Measurements from ENCODE around the gene TEX22.

Gene TEX22

GRCh38 chr14:105393151-105393550 lies 5.2 kb upstream of the TEX22 start:
- ATAC-seq, result no peak
- no peak for TF ChIP-seq ZNF70 (CRISPR knock-in tag; IDR thresholded peaks at IDR 0.05)
- TF ChIP-seq ZFP30 (CRISPR knock-in tag; IDR thresholded peaks at IDR 0.05), result no peak

GRCh38 chr14:105394714-105395537 lies 3.4 kb upstream of the TEX22 start:
- no peak for ATAC-seq
- TF ChIP-seq TOX (CRISPR knock-in tag; IDR thresholded peaks at IDR 0.05; ENCODE audit: borderline replicate concordance), result no peak
- TF ChIP-seq ISL1 (CRISPR knock-in tag; IDR thresholded peaks at IDR 0.05), result no peak
- no peak for TF ChIP-seq ZNF8 (CRISPR knock-in tag; IDR thresholded peaks at IDR 0.05)
- no peak for TF ChIP-seq ESRRG (CRISPR knock-in tag; IDR thresholded peaks at IDR 0.05)
- TF ChIP-seq ARNTL (CRISPR knock-in tag; IDR thresholded peaks at IDR 0.05; ENCODE audit: borderline replicate concordance, low read depth), result no peak
- TF ChIP-seq BACH2 (CRISPR knock-in tag; IDR thresholded peaks at IDR 0.05; ENCODE audit: borderline replicate concordance), result no peak
- TF ChIP-seq CREB5 (CRISPR knock-in tag; IDR thresholded peaks at IDR 0.05; ENCODE audit: low read depth), result no peak
- TF ChIP-seq TCF4 (CRISPR knock-in tag; IDR thresholded peaks at IDR 0.05; ENCODE audit: borderline replicate concordance), result no peak
- TF ChIP-seq ZFP30 (CRISPR knock-in tag; IDR thresholded peaks at IDR 0.05), result no peak
- TF ChIP-seq PPARA (CRISPR knock-in tag; IDR thresholded peaks at IDR 0.05; ENCODE audit: borderline replicate concordance), result no peak
- TF ChIP-seq, protein P1, sequence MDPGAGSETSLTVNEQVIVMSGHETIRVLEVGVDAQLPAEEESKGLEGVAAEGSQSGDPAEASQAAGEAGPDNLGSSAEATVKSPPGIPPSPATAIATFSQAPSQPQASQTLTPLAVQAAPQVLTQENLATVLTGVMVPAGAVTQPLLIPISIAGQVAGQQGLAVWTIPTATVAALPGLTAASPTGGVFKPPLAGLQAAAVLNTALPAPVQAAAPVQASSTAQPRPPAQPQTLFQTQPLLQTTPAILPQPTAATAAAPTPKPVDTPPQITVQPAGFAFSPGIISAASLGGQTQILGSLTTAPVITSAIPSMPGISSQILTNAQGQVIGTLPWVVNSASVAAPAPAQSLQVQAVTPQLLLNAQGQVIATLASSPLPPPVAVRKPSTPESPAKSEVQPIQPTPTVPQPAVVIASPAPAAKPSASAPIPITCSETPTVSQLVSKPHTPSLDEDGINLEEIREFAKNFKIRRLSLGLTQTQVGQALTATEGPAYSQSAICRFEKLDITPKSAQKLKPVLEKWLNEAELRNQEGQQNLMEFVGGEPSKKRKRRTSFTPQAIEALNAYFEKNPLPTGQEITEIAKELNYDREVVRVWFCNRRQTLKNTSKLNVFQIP (CRISPR knock-in tag; IDR thresholded peaks at IDR 0.05; ENCODE audit: borderline replicate concordance, low read depth), result no peak
- TF ChIP-seq GLIS3 (CRISPR knock-in tag; IDR thresholded peaks at IDR 0.05), result no peak
- no peak for TF ChIP-seq PATZ1 (CRISPR knock-in tag; IDR thresholded peaks at IDR 0.05; ENCODE audit: borderline replicate concordance)
- TF ChIP-seq ZNF70 (CRISPR knock-in tag; IDR thresholded peaks at IDR 0.05), result no peak
- TF ChIP-seq, protein P2, sequence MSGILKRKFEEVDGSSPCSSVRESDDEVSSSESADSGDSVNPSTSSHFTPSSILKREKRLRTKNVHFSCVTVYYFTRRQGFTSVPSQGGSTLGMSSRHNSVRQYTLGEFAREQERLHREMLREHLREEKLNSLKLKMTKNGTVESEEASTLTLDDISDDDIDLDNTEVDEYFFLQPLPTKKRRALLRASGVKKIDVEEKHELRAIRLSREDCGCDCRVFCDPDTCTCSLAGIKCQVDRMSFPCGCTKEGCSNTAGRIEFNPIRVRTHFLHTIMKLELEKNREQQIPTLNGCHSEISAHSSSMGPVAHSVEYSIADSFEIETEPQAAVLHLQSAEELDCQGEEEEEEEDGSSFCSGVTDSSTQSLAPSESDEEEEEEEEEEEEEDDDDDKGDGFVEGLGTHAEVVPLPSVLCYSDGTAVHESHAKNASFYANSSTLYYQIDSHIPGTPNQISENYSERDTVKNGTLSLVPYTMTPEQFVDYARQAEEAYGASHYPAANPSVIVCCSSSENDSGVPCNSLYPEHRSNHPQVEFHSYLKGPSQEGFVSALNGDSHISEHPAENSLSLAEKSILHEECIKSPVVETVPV (CRISPR knock-in tag; IDR thresholded peaks at IDR 0.05), result no peak
- no peak for TF ChIP-seq OSR1 (CRISPR knock-in tag; IDR thresholded peaks at IDR 0.05)
- no peak for TF ChIP-seq ZFP3 (CRISPR knock-in tag; IDR thresholded peaks at IDR 0.05)

- TF ChIP-seq RARB (CRISPR knock-in tag; IDR thresholded peaks at IDR 0.05), result no peak
- TF ChIP-seq, protein P1 (CRISPR knock-in tag; IDR thresholded peaks at IDR 0.05; ENCODE audit: borderline replicate concordance, low read depth), result no peak
- no peak for TF ChIP-seq BACH2 (CRISPR knock-in tag; IDR thresholded peaks at IDR 0.05; ENCODE audit: borderline replicate concordance)
- TF ChIP-seq TCF4 (CRISPR knock-in tag; IDR thresholded peaks at IDR 0.05; ENCODE audit: borderline replicate concordance), result no peak
- no peak for TF ChIP-seq ZFP30 (CRISPR knock-in tag; IDR thresholded peaks at IDR 0.05)
- TF ChIP-seq CREB5 (CRISPR knock-in tag; IDR thresholded peaks at IDR 0.05; ENCODE audit: low read depth), result no peak
- TF ChIP-seq SNAI2 (CRISPR knock-in tag; IDR thresholded peaks at IDR 0.05), result no peak
- TF ChIP-seq PPARA (CRISPR knock-in tag; IDR thresholded peaks at IDR 0.05; ENCODE audit: borderline replicate concordance), result no peak
- TF ChIP-seq CSDC2 (CRISPR knock-in tag; IDR thresholded peaks at IDR 0.05), result no peak
- TF ChIP-seq ZC3H10 (CRISPR knock-in tag; IDR thresholded peaks at IDR 0.05), result no peak
- no peak for TF ChIP-seq ZNF565 (CRISPR knock-in tag; conservative IDR thresholded peaks at IDR 0.05; ENCODE audit: low read depth)
- TF ChIP-seq OSR1 (CRISPR knock-in tag; IDR thresholded peaks at IDR 0.05), result no peak
- TF ChIP-seq TSHZ2 (CRISPR knock-in tag; IDR thresholded peaks at IDR 0.05), result no peak
- no peak for TF ChIP-seq ZNF70 (CRISPR knock-in tag; IDR thresholded peaks at IDR 0.05)
- no peak for ATAC-seq
Observed at GRCh38 chr14:105395538-105395854, 2.8 kb upstream of the TEX22 start.
